GM12873 (cell line): ENCODE measurements around the gene NCEH1.

ENCODE experiments used
- CTCF ChIP-seq: IDR thresholded peaks from 2 replicates; pipeline ENCODE4 v1.5.1; 2012; ENCODE audit warnings: low read depth, mild to moderate bottlenecking, moderate library complexity, low read length, control low read depth; ENCODE audit not compliant: insufficient read depth; ENCODE audit errors: missing control alignments

NCEH1 gene

GRCh38 chr3:172680684-172681083 is 30.2 kb downstream of the NCEH1 start:
- no peak for TF ChIP-seq CTCF

- no peak for TF ChIP-seq CTCF
These were observed 31.3 kb downstream of the NCEH1 start for GRCh38 chr3:172679599-172679998.

GRCh38 chr3:172678068-172678467 is 32.8 kb downstream of the NCEH1 start:
- TF ChIP-seq CTCF: no peak

- TF ChIP-seq CTCF: no peak
These were observed 34.5 kb downstream of the NCEH1 start for GRCh38 chr3:172676196-172676922.

GRCh38 chr3:172675441-172676193 is 35.2 kb downstream of the NCEH1 start:
- peak; percentile 73 for TF ChIP-seq CTCF

GRCh38 chr3:172673210-172673679 is 37.6 kb downstream of the NCEH1 start:
- TF ChIP-seq CTCF: peak; percentile 80

GRCh38 chr3:172669021-172669420 is 41.8 kb downstream of the NCEH1 start:
- TF ChIP-seq CTCF: no peak
